Measurements from ENCODE around the gene TTLL3. TPM values are rescaled to one million over a fixed set of nuclear protein-coding genes. Genes with fewer than 3 reads are reported as not detected.

The TTLL3 gene
- total RNA-seq, 2 donors from 2014 or later: 40.7 to 69.0 TPM

DNA sequence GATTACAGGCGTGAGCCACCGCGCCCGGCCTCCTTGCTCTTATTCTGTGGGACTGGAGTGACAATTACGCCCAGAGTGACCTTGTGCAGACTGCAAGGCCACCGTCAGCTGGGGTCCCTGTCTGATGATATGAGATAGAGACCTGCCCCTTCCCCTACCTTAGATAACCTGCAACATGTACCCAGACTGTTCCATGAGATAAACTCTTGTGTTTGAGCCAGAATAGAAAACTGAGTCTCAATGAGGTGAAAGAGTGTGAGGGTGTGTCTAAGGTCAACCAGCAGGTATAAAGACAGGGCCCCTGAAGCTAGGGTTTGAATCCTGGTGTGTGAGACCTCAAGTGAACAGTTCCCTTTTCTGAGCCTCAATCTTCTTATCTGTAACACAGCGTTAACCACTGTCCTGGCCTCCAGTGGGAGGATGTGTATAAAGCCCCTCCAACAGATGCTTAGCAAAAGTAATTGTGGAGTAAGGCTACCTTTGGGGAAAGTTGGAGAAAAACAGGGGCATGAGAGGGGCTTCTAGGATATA, 23.8 kb upstream of the TTLL3 start:
- TF ChIP-seq POLR2A (IDR thresholded peaks at IDR 0.05) (no peak), POLR2AphosphoS5 (IDR thresholded peaks at IDR 0.05) (no peak), CTCF (IDR thresholded peaks at IDR 0.05) (no peak)
- over 99% methylated on average over 7 of the region's 7 CpGs for WGBS
- DNase-seq (ENCODE audit: low spot score): no peak
- Histone ChIP-seq H3K27ac (no peak overlapping the region), H3K4me3 (no peak overlapping the region), H3K27me3 (replicated peaks; ENCODE audit: insufficient read depth) (no peaks in the 10 kb centered on the region), H3K4me1 (replicated peaks) (no peaks in the 10 kb centered on the region), H3K9me3 (no peaks in the 10 kb centered on the region), H3K36me3 (peaks cover 11 to 17% of the 10 kb centered on the region in 2 donors)
- intact Hi-C loops (cut with DNase I): no loop called here

GRCh38 chr3:9786825-9787669, 23.0 kb upstream of the TTLL3 start:
- intact Hi-C loops (cut with DNase I): no loop called here
- no peak overlapping the region for H3K4me3 ChIP-seq
- WGBS: 88% methylated on average over 13 of the region's 13 CpGs
- no peaks in the 10 kb centered on the region for H3K9me3 ChIP-seq
- H3K27me3 ChIP-seq (replicated peaks; ENCODE audit: insufficient read depth): no peaks in the 10 kb centered on the region
- DNase-seq (ENCODE audit: low spot score): no peak
- no peaks in the 10 kb centered on the region for H3K4me1 ChIP-seq (replicated peaks)
- H3K27ac ChIP-seq: no peak overlapping the region
- peaks cover 11 to 17% of the 10 kb centered on the region in 2 donors for H3K36me3 ChIP-seq
- no peak for TF ChIP-seq CTCF (IDR thresholded peaks at IDR 0.05)
- TF ChIP-seq POLR2AphosphoS5 (IDR thresholded peaks at IDR 0.05): no peak
- TF ChIP-seq POLR2A (IDR thresholded peaks at IDR 0.05): no peak

GRCh38 chr3:9787714-9788113, 22.3 kb upstream of the TTLL3 start:
- 79% methylated on average over 6 of the region's 6 CpGs for WGBS
- H3K36me3 ChIP-seq: peaks cover 11 to 17% of the 10 kb centered on the region in 2 donors
- no peaks in the 10 kb centered on the region for H3K27me3 ChIP-seq (replicated peaks; ENCODE audit: insufficient read depth)
- H3K27ac ChIP-seq: no peak overlapping the region
- intact Hi-C loops (cut with DNase I): no loop called here
- TF ChIP-seq POLR2AphosphoS5 (IDR thresholded peaks at IDR 0.05): no peak
- TF ChIP-seq CTCF (IDR thresholded peaks at IDR 0.05): no peak
- TF ChIP-seq POLR2A (IDR thresholded peaks at IDR 0.05): no peak
- no peak for DNase-seq (ENCODE audit: low spot score)
- H3K4me3 ChIP-seq: no peak overlapping the region
- H3K4me1 ChIP-seq (replicated peaks): no peaks in the 10 kb centered on the region
- H3K9me3 ChIP-seq: no peaks in the 10 kb centered on the region

DNA sequence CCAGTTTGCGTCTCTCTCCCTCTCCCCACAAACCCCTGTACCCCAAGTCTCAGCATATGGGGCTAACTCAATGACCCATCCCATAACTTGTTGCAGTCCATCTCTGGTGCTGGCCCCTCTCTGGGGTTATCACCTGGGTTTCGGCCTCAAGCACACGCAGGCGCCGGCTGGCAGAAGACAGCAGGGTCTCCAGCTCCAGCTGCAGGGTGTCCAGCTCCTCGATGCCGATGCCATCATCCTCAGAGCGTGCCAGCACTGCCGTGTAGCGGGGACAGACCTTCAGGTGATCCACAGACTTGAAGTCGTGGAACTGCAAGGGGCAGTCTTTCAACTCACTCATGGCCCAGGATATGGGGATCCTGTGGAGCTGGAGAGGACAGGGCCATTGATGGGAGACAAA, 18.9 kb upstream of the TTLL3 start:
- Histone ChIP-seq H3K27ac (peak overlapping the region; percentile 95 to 96), H3K4me3 (peak overlapping the region in 1 of 2 donors; percentile 97), H3K27me3 (replicated peaks; ENCODE audit: insufficient read depth) (no peaks in the 10 kb centered on the region), H3K4me1 (replicated peaks) (no peaks in the 10 kb centered on the region), H3K36me3 (peaks cover 8 to 13% of the 10 kb centered on the region in 2 donors), H3K9me3 (no peaks in the 10 kb centered on the region)
- TF ChIP-seq POLR2AphosphoS5 (IDR thresholded peaks at IDR 0.05) (no peak), CTCF (IDR thresholded peaks at IDR 0.05) (no peak), POLR2A (IDR thresholded peaks at IDR 0.05) (no peak)
- 80% methylated on average over 11 of the region's 11 CpGs for WGBS
- no peak for DNase-seq (ENCODE audit: low spot score)
- intact Hi-C loops (cut with DNase I): no loop called here
